ENCODE measurements around the gene CTNNB1. TPM values are rescaled to one million over a fixed set of nuclear protein-coding genes. Genes with fewer than 3 reads are reported as not detected.
A peak's percentile ranks its signal among the peaks of the same experiment; 100 is the strongest.

The CTNNB1 gene
- total RNA-seq, 4 donors from 2014 or later = 379 to 659 (median 437) TPM

- DNase-seq (ENCODE audit: low spot score) (no peak), ATAC-seq (ENCODE audit: low FRiP score) (peak; percentile 50)
- TF ChIP-seq, protein P1, sequence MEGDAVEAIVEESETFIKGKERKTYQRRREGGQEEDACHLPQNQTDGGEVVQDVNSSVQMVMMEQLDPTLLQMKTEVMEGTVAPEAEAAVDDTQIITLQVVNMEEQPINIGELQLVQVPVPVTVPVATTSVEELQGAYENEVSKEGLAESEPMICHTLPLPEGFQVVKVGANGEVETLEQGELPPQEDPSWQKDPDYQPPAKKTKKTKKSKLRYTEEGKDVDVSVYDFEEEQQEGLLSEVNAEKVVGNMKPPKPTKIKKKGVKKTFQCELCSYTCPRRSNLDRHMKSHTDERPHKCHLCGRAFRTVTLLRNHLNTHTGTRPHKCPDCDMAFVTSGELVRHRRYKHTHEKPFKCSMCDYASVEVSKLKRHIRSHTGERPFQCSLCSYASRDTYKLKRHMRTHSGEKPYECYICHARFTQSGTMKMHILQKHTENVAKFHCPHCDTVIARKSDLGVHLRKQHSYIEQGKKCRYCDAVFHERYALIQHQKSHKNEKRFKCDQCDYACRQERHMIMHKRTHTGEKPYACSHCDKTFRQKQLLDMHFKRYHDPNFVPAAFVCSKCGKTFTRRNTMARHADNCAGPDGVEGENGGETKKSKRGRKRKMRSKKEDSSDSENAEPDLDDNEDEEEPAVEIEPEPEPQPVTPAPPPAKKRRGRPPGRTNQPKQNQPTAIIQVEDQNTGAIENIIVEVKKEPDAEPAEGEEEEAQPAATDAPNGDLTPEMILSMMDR (IDR thresholded peaks at IDR 0.05) = no peak
These were observed 35.9 kb upstream of the CTNNB1 start for GRCh38 chr3:41163421-41163820.

DNA sequence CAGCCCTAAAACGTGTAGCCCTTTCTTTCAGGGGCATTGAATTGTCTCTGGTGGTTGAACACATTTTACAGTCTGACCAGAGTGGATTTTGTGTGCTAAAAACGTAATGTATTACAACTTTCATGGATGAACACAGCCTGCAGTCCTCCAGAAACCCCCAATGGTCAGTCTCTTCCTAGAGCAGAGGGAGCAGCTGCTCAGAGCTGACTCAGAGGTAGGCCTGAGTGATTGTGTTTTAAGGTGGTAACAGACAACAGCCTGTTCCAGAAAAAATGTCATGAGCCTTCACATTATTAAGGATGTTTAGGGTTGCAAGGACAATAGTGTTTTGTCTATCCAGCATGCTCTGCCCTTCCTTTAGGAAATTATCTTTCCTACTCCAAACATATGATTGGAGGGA lies 34.5 kb upstream of the CTNNB1 start:
- no peak for ATAC-seq (ENCODE audit: low FRiP score)
- TF ChIP-seq, protein P1 (IDR thresholded peaks at IDR 0.05) = no peak
- no peak for DNase-seq (ENCODE audit: low spot score)

DNA sequence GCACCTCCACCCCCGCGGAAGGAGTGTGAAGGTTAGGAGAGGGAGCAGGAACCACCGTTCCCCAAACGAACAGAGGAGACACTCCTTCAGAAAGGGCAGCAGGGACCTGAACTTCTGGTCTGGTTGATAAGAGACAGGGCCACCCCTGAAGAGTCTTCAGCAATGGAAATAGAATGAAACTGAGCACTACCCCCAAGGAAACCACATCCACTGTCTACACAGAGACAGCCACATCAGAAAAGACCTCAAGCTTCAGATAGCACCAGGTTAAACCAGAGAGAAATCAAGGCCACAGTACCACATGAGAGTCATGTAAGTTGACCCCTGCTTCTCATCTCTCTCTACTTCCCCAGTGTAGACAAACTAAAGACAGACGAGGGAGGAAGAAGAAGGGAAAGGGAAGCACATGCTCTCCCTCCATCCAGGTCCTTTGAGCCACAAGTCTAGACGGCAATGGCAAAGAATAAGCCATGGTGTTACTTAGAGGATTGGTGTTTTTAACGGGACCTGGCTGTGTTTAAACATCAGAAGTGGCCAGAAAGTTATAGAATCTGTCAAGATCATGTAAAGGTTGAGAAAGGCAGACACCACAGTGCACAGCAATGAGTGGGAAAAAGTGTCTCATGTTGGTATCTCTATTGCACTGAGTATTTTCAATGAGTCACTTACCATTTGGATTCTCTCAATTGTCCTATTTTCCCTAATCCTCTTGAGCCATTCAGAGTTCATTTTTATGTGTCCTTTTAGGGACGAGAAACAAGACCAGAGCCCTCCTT lies 31.4 kb upstream of the CTNNB1 start:
- ATAC-seq (ENCODE audit: low FRiP score) = no peak

GRCh38 chr3:41169023-41169422 lies 30.3 kb upstream of the CTNNB1 start:
- DNase-seq (ENCODE audit: low spot score) (no peak), ATAC-seq (ENCODE audit: low FRiP score) (no peak)
- TF ChIP-seq, protein P1 (IDR thresholded peaks at IDR 0.05) = no peak

More for the DNA sequence above, 31.4 kb upstream of the CTNNB1 start:
- TF ChIP-seq, protein P1 (IDR thresholded peaks at IDR 0.05) = no peak
- no peak for DNase-seq (ENCODE audit: low spot score)

DNA sequence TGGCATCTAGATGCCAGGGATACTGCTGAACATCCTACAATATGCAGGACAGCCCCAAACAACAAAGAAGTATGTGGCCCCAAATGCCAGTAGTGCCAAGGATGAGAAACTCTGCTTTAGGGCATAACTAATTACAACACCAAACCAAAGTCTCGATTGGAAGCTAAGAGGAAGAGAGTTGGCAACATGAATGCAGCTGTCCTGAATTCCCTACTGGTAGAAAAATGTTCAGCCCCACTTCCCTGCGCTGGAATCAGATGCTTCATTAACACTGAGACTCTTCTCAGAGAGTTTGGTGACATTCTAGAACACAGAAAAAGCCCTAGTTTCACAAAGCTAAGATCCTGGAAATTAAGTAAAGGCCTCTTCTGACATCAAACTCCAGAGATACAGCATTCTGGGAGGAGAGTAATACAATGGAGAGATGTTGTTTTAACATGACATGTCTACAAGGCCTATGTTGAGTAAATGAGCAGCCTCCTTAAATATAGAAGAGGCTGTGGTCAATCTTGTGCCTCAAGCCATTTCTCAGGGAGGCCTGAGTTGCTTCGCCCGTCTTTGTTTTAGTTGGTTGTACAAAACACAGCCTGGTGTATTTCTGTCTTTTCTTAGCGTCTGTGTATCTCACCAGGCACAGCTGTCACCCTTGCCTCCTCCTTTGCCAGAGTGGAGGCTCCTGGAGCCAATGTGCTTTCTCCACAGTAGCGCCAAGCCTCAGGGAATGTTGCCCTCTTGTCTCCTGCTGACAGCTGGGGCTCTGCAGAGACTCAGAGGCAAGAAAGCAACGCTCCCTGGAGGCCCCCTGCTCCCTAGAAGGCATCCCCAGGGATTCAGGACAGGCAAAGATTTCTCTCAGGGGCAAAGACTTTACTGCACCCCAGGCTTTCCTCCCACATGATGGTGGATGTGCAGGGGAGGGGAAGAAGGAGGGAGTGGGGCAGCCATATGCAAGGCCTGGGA lies 25.1 kb upstream of the CTNNB1 start:
- ATAC-seq (ENCODE audit: low FRiP score) = no peak
- TF ChIP-seq, protein P1 (IDR thresholded peaks at IDR 0.05) = no peak
- DNase-seq (ENCODE audit: low spot score) = no peak

GRCh38 chr3:41175365-41175764 lies 23.9 kb upstream of the CTNNB1 start:
- ATAC-seq (ENCODE audit: low FRiP score) = peak; percentile 37
- TF ChIP-seq, protein P1 (IDR thresholded peaks at IDR 0.05) = no peak
- no peak for DNase-seq (ENCODE audit: low spot score)
